K562 (cell line): ENCODE results near the gene KLK14. TPM values are rescaled to one million over a fixed set of nuclear protein-coding genes. Genes with fewer than 3 reads are reported as not detected.

Experiments used
- GTF2B ChIP-seq: IDR thresholded peaks from 2 replicates; pipeline ENCODE4 v1.6.1; 2011; ENCODE audit not compliant: insufficient read length; ENCODE audit errors: extremely low read depth
- HINFP ChIP-seq: fragments of 450-650 bp; conservative IDR thresholded peaks from 2 replicates; pipeline ENCODE4 v1.6.1; 2016; ENCODE audit warnings: missing genetic modification characterization, low read depth, mild to moderate bottlenecking, control low read depth, missing compliant biosample characterization
- HMG20B ChIP-seq: fragments of 250-450 bp; sonication (Bioruptor Pico); IDR thresholded peaks from 2 replicates; pipeline ENCODE4 v1.5.0; 2021; ENCODE audit warnings: mild to moderate bottlenecking
- NELFE ChIP-seq: IDR thresholded peaks from 2 replicates; pipeline ENCODE4 v1.6.1; 2011; ENCODE audit warnings: mild to moderate bottlenecking; ENCODE audit not compliant: insufficient read depth, insufficient read length
- NFE2 ChIP-seq: IDR thresholded peaks from 2 replicates; pipeline ENCODE4 v1.6.1; 2014; ENCODE audit warnings: antibody characterized with exemption, low read depth
- NUFIP1 ChIP-seq: fragments of 450-650 bp; IDR thresholded peaks from 2 replicates; pipeline ENCODE4 v1.6.1; 2018; ENCODE audit not compliant: partially characterized antibody
- PCBP2 ChIP-seq: fragments of 200-400 bp; formaldehyde crosslinking; IDR thresholded peaks from 2 replicates; pipeline ENCODE4 v1.6.1; 2018; ENCODE audit warnings: low read length, low read depth, mild to moderate bottlenecking, moderate library complexity; ENCODE audit not compliant: poor library complexity, severe bottlenecking
- POLR2AphosphoS5 ChIP-seq: IDR thresholded peaks from 2 replicates; pipeline ENCODE4 v1.6.1; 2011; ENCODE audit warnings: mild to moderate bottlenecking, low read depth, low read length, moderate library complexity; ENCODE audit not compliant: control insufficient read depth, insufficient read depth
- POLR2G ChIP-seq: fragments of 200-400 bp; formaldehyde crosslinking; IDR thresholded peaks from 2 replicates; pipeline ENCODE4 v1.6.1; 2017; ENCODE audit warnings: low read depth, mild to moderate bottlenecking, antibody characterized with exemption, low read length, moderate library complexity
- SNRNP70 ChIP-seq: fragments of 200-400 bp; formaldehyde crosslinking; optimal IDR thresholded peaks from 2 replicates; pipeline ENCODE3; 2017; ENCODE audit warnings: low read depth, low read length
- SOX6 ChIP-seq: fragments of 450-650 bp; IDR thresholded peaks from 2 replicates; pipeline ENCODE4 v1.6.1; 2014; ENCODE audit warnings: mild to moderate bottlenecking
- TEAD4 ChIP-seq, 2 experiments: sonication (generic) in 1 of 2; formaldehyde crosslinking in 1 of 2; IDR thresholded peaks; 2 replicates each; pipeline versions ENCODE4 v1.6.1 to v1.8.0; 2012 to 2022; ENCODE audit warnings: borderline replicate concordance in 1 of 2, inconsistent platforms in 1 of 2, low read length in 1 of 2, mild to moderate bottlenecking in 1 of 2, missing genetic modification reagents in 1 of 2
- TFE3 ChIP-seq: fragments of 450-650 bp; formaldehyde crosslinking; IDR thresholded peaks from 2 replicates; pipeline ENCODE4 v1.4.0; 2020; ENCODE audit warnings: mild to moderate bottlenecking, mixed read lengths
- ZFP1 ChIP-seq: fragments of 450-650 bp; formaldehyde crosslinking; IDR thresholded peaks from 2 replicates; pipeline ENCODE4 v1.4.0; 2020; ENCODE audit warnings: mild to moderate bottlenecking, mixed read lengths
- ZNF3 ChIP-seq: fragments of 250-450 bp; sonication (Bioruptor Pico); IDR thresholded peaks from 2 replicates; pipeline ENCODE4 v1.5.0; 2021; ENCODE audit warnings: mild to moderate bottlenecking, moderate library complexity
- ZNF512 ChIP-seq: IDR thresholded peaks from 2 replicates; pipeline ENCODE4 v1.6.1; 2016; ENCODE audit warnings: missing genetic modification characterization, missing compliant biosample characterization
- ZNF561 ChIP-seq: fragments of 450-650 bp; formaldehyde crosslinking; conservative IDR thresholded peaks from 2 replicates; pipeline ENCODE4 v1.4.0; 2020; ENCODE audit warnings: mild to moderate bottlenecking, moderate library complexity
- ZNF583 ChIP-seq: fragments of 250-450 bp; sonication (Bioruptor Pico); IDR thresholded peaks from 2 replicates; pipeline ENCODE4 v1.4.0; 2020
- ZNF79 ChIP-seq: fragments of 250-450 bp; sonication (Bioruptor Pico); IDR thresholded peaks from 2 replicates; pipeline ENCODE4 v1.4.0; 2020; ENCODE audit warnings: low read depth, mild to moderate bottlenecking, moderate library complexity
- polyA plus RNA-seq, 8 experiments: library from polyadenylated mRNA; depleted of rRNA in 4 of 8; stranded (reverse) in 5 of 8; unstranded in 3 of 8; fragments of >200 nt; fragmentation: Nextera tagmentation in 2 of 8; fragmentation: Illumina TruSeq in 1 of 8; extraction: Ambion mirVana in 2 of 8; extraction: Trizol in 1 of 8; gene quantifications; 2 replicates each; pipeline versions ENCODE4 v1.2.1 to v1.2.3, GENCODE V29; 2011 to 2014; ENCODE audit warnings: inconsistent platforms in 1 of 8, missing spikeins in 1 of 8
- total RNA-seq, 7 experiments: library from RNA; depleted of rRNA in 6 of 7; stranded (reverse); fragments of >200 nt in 6 of 7; fragmentation: Illumina TruSeq in 2 of 7; extraction: Trizol in 2 of 7; gene quantifications; 2 replicates each; pipeline versions ENCODE4 v1.2.1 to v1.2.3, GENCODE V29; 2011 to 2021; ENCODE audit warnings: low replicate concordance in 1 of 7
- TF ChIP-seq, protein P1 (sequence below): fragments of 450-650 bp; IDR thresholded peaks from 2 replicates; pipeline ENCODE4 v1.6.1; 2016
- TF ChIP-seq, protein P2 (sequence below): sonication (generic); formaldehyde crosslinking; IDR thresholded peaks from 2 replicates; pipeline ENCODE4 v1.9.0; 2022; ENCODE audit warnings: mild to moderate bottlenecking, missing genetic modification reagents

KLK14 gene
- total and polyA plus RNA-seq, 9 of the 15 experiments (the other 6 are each of a cell fraction or from before 2014, with no cell fraction given) = not detected

- no peak for TF ChIP-seq TFE3 (CRISPR knock-in tag)
- no peak for TF ChIP-seq TEAD4 (IDR thresholded peaks at IDR 0.05; ENCODE audit: low read length)
- no peak for TF ChIP-seq TEAD4 (CRISPR knock-in tag; IDR thresholded peaks at IDR 0.05; ENCODE audit: borderline replicate concordance)
- TF ChIP-seq, protein P1, sequence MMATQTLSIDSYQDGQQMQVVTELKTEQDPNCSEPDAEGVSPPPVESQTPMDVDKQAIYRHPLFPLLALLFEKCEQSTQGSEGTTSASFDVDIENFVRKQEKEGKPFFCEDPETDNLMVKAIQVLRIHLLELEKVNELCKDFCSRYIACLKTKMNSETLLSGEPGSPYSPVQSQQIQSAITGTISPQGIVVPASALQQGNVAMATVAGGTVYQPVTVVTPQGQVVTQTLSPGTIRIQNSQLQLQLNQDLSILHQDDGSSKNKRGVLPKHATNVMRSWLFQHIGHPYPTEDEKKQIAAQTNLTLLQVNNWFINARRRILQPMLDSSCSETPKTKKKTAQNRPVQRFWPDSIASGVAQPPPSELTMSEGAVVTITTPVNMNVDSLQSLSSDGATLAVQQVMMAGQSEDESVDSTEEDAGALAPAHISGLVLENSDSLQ = peak; percentile 90
- TF ChIP-seq ZFP1 (CRISPR knock-in tag) = no peak
- TF ChIP-seq NELFE = no peak
- TF ChIP-seq POLR2AphosphoS5 = peak; percentile 27; the same call in 1 of the 2 replicates
- no peak for TF ChIP-seq ZNF583 (CRISPR knock-in tag)
- TF ChIP-seq ZNF512 = no peak
- no peak for TF ChIP-seq NUFIP1
- TF ChIP-seq GTF2B = no peak
- no peak for TF ChIP-seq ZNF79 (CRISPR knock-in tag)
- TF ChIP-seq NFE2 = no peak
- TF ChIP-seq, protein P2, sequence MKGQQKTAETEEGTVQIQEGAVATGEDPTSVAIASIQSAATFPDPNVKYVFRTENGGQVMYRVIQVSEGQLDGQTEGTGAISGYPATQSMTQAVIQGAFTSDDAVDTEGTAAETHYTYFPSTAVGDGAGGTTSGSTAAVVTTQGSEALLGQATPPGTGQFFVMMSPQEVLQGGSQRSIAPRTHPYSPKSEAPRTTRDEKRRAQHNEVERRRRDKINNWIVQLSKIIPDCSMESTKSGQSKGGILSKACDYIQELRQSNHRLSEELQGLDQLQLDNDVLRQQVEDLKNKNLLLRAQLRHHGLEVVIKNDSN (CRISPR knock-in tag) = no peak
- TF ChIP-seq HINFP (tag) = no peak
- TF ChIP-seq SNRNP70 = no peak
- TF ChIP-seq PCBP2 = no peak
- TF ChIP-seq HMG20B (CRISPR knock-in tag) = no peak
- TF ChIP-seq ZNF3 (CRISPR knock-in tag) = no peak
- TF ChIP-seq ZNF561 = no peak
- no peak; the same call in 1 of the 2 replicates for TF ChIP-seq SOX6
- TF ChIP-seq POLR2G = peak; percentile 92
Observed at GRCh38 chr19:51108066-51108804, 25.5 kb upstream of the KLK14 start, which contains the start of gene CTU1 (continued).
